Fibroblast of skin of left biceps (primary cell): ENCODE data around the gene FMN2.
A peak's percentile ranks its signal among the peaks of the same experiment; 100 is the strongest.
"Not testable (repeated sequence)": the region's sequence is repeated elsewhere in the genome, so short reads cannot be mapped to it uniquely, and the experiment has no call there.

Experiments used
- DNase-seq, 2 experiments: peaks; one replicate each; pipeline ENCODE4 v3.0.0-alpha.2; 2013; ENCODE audit warnings: low read depth in 2 of 2

The FMN2 gene

DNA sequence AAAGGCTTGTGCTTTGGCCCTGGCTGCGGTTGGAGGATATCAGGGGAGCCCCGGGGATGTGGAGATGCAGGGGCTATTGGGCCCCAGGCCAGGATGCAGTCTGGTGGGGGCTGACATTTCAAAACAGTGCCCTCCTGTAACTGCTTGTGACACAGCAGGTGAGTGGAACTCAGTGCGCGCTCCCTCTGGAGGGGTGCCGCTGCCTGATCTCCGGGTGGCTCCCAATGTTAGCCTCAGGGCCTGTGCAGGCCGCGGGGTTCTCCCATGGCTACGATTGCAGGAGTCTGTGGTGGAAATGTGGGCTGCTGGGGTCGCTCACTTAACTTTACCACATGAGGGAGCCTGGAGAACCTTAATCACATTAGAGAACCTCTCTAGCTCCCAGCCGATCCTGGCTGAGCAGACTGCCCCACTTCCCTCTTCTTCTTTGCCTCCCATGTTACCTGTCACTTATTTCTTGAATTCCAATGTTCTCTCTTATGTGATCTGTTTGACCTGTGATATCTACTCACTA, 163.2 kb downstream of the FMN2 start:
- DNase-seq = no peak

- DNase-seq = no peak
Observed at GRCh38 chr1:240255922-240256321, 164.2 kb downstream of the FMN2 start.

DNA sequence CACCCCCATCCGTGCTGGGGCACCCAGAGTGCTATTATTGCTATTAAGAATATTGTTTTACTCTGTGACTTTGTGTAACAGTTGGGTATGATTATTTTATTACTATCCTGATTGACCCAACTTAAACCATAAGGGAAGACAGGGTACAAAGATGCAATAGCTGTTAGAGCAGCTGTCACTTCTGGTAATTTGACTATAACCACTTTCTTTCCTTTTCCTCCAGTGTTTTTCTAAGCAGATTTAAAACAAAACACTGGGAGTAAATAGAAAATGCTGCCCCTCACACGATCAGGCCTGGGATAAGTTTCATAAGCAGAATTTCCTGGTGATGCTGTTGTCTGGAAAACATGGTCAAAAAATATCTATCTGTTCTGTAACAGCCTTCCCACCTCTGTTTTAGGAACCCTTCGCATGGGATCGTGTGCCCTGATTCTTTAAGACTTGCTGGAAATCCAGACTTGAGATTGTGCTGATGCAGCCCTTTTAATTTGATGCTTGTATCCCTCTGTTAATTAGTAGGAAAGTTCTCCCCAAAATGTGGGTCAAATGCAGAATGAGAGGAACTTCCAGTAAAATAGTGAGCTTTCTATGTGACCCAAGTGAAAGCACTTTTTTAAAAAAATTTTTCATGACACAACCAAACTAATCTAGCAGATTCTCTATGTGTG, 165.3 kb downstream of the FMN2 start:
- DNase-seq = no peak

- peak; percentile 95 to 96 for DNase-seq
Observed at GRCh38 chr1:240258910-240259309, 167.2 kb downstream of the FMN2 start.

DNA sequence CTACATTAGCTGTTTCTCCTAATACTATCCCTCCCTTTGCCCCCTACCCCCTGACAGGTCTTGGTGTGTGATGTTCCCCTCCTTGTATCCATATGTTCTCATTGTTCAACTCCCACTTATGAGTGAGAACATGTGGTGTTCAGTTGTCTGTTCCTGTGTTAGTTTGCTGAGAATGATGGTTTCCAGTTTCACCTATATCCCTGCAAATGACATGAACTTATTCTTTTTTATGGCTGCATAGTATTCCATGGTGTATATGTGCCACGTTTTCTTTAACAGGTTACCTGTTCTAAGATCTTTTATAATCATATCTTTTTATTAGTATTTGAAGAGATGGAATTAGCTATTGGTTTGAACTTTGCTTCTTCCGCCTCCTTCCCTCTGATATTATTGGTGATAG, 172.8 kb downstream of the FMN2 start:
- not testable (repeated sequence) for DNase-seq

DNA sequence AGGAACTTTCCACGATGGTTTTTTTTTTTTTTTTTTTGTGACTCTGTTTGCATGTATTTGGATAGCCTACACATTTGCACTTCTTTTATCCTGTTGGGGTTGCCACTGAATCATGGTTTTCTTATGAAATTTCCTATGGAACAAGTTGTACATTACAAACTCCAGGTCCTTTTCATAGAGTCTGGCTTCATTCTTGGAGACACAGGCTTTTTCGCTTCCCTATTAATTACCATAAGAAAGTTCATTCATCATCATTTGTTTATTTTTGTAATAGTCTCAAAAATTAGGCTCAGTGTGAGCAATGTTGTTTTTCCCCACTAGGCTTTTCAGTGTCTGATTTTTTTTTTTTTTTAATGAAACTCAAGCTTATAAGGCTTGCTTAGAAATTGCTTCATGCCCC, 179.4 kb downstream of the FMN2 start:
- DNase-seq = no peak

DNA sequence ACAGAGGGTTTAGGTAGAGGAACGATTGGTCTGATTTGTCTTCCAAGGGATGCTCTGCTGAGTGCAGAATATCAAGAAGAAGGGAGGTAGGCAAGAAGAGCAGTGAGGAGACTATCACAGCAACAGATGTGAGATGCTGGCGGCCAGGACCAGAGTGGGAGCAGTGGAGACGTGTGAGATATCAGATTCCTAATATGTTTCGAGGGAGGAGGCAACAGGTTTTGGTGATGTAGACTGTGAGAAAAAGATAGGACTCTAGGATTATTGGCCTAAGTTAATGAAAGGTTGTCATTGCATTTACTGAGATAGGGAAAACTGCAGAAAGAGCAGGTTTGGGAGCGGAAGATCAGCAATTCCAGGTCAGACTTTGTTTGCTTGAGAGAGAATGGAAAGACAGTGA, 182.9 kb downstream of the FMN2 start:
- DNase-seq = no peak

GRCh38 chr1:240275219-240275618, 183.5 kb downstream of the FMN2 start:
- not testable (repeated sequence) for DNase-seq

GRCh38 chr1:240278082-240278481, 186.4 kb downstream of the FMN2 start:
- DNase-seq = no peak

DNA sequence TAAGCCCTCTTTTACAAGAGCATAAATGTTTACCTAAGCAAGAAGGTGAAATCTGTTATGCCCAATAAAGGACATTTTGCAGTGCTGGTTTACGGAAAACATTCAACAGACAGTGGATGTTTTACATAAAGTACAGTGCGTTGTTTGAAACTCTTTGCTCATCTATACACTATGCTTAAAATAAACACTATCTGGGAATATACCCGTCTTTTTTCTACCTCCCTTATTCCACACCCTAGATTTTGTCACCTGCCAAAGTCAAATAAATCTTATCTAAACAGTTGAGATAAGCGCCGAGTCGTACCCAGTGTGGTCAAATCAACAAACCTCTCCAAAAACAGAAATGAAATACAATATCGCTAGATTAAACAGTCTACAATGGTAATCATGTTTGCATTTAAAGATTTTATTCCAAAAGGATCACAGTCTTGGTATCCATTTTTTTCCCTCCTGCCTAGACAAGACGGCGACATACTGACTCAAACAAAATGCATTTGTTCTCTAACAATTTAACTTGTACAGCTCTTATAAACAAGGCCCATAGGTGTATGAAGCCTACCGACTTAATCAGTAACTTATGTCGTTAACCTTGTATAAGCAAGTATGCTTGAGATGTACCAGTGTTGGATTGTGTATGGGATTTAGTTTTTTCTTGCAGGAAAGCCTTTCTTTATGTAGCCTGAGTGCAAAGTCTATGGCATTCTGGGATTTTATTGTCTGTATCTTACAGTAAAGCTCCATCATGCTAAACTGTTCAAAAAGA, 189.1 kb downstream of the FMN2 start:
- DNase-seq = no peak

DNA sequence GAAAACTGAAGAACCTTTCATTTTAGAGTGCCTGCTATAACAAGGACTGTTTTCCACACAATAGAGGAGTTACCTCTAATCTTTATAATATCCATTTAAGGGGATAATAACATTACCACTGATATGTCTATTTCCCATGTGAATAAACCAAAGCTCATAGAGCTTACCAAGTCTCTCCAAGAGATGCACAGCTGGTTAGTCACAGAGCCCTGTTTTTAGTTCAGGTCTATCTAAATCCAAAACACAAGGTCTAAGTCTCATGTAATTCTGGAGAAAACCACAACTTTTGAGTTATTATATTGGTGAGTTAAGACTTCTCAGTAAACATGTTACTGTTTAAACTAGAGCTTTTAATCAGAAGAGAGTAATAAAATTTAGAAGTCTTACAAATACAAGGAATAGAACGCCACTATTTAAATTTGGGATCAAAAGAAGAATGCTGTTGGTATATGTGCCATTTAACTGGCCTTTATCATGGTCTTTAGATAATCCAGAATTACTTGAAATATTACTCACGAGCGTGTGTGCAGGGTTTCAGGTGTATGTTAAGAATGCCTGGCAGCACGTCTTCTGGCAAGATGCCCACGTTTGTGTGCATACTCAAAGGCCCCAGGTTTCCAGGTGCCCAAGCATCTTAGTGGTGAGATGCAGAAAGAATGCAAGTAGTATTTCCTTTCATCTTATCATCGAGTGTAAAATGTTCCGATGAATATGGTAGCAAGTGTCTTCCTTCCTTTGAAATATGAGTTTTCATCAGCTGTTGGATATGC, 190.6 kb downstream of the FMN2 start:
- DNase-seq = peak in 1 of 2 experiments; percentile 44

DNA sequence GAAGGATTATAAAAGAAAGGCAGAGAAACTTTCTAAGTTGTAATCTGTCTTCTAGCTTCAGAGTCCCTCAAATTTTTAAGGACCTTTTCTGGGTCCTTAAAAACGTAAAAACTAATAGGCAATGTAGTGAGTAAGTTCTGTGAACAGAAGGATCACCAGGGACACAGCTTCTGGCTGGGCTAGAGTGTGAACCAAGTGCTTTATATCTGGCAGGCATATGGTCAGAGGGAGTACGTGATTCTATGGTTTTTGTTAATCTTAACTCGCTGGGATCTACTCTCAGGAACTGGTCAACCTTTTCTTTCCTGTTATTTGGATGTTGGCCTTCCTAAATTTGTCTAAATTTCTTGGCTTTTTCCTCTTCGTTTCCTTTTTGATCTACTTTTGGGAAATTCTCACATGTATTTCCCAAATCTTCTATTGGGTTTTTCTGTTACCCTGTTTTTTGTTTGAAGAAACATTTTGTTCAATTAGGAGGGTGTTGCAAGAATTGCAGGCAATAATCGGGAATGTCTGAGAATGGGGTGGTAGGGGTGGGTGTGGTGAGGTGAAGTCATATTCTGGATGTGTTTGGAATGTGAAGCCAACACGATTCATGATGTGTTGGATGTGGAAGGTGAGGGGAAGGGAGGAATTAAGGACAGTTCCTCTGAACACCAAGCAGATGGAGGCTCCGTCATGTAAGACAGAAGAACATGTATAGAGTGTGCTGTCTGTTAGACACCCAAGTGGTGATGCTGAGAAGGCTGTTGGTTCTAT, 193.2 kb downstream of the FMN2 start:
- DNase-seq = no peak

DNA sequence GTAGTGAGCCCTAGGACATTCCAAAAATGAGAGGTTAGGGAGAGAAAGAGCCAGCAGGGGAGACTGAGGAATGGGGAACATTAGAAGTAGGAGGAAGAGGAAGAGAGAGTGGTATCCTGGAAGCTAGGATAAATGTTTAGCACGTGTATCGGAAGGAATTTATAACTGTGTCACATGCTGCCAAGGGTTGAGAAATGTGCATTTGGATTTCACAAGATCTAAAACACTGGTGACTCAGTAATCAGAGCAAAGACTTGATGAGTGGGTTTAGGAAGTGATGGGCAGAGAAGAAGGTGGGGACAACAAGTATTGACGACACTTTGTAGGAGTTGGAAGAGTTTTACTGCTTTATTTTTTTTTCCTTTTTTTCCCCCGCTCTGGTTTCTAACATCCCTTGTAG, 193.9 kb downstream of the FMN2 start:
- DNase-seq = peak; percentile 60 to 64

- no peak for DNase-seq
Observed at GRCh38 chr1:240287722-240288121, 196.0 kb downstream of the FMN2 start.

- DNase-seq = no peak
Observed at GRCh38 chr1:240293706-240294105, 202.0 kb downstream of the FMN2 start.

DNA sequence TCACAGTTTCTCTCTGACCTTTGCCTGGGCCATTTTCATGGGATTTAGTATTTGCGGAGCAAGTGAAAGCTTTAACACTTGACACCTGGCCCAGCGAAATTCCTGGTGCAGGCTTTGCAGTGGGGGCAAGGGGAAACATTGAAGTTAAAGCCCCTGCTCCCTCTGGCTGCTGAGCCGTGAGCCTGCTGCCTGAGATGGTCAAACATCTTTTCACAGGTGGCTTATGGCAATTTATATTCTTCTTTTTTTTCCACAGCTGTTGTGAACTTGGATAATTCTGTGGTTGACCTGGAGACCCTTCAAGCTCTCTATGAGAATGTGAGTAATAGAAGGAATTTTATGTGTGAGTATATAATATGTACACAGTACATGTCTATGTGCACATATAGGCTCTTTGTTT, 202.9 kb downstream of the FMN2 start:
- DNase-seq = no peak

- no peak for DNase-seq
Observed at GRCh38 chr1:240295811-240296210, 204.1 kb downstream of the FMN2 start.

DNA sequence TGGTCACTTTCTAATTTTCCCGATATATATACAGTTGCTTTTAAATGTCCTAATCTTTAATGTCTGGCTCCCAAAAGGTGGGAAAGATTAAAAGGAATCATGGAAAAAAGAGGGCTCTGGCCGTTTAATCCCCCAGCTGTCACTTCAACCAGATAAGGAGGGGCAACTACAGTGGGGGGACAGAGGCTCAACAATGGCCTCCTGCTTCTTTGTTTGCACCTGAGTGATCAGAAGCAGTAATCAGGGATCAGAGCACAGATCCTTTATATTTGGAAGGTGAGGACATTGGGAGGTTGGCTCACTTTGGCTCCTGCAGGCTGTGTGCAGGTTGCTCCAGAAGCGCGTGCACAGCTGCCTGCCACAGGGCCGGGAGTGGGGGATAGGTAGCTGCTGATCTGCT, 212.8 kb downstream of the FMN2 start:
- no peak for DNase-seq

- DNase-seq = peak in 1 of 2 experiments; percentile 52
Observed at GRCh38 chr1:240306673-240307072, 215.0 kb downstream of the FMN2 start.

DNA sequence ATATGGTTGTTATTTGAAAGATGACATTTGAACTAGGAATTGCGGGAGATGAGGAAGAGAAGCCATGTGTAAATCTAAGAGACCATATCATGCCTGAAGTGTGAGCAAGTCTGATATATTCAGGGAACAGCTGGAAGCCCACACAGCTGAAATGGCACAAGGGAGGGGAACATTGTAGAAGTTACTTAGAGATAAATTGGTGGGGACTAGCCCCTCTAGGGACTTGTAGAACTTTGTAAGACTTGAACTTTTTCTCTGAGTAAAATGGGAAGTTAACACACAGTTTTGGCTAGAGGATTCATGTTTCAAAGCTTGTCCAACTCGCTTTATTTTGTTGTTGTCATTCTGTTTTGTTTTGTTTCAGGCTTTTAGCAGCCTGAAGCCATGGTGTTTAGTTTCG, 216.4 kb downstream of the FMN2 start:
- no peak for DNase-seq

DNA sequence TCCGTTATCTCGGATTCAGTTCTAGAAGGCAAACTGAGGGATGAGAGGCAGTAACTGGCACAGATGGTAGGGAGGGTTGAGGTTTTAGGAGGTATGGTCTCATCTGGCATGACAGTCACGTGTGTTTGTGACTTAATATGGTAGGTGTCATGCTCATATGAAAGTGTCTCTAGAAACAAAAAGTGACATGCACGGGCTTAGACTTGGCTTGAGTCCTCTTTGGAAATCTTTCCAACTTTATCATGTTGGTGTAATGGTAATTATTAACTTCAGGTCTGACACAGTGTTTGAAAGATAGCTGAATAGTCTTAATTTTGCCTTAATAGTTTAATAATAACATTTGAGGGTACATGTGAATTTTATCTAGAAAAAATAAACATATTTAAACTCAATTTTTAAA, 218.1 kb downstream of the FMN2 start:
- no peak for DNase-seq
